HG02884 (cell line): Measurements from ENCODE around the gene SLC17A7.
A peak's percentile ranks its signal among the peaks of the same experiment; 100 is the strongest.
"Not testable (repeated sequence)": the region's sequence is repeated elsewhere in the genome, so short reads cannot be mapped to it uniquely, and the experiment has no call there.

Experiments used
- ATAC-seq: cut with Tn5 transposase; IDR thresholded peaks from one replicate; pipeline ENCODE4 v1.9.1; 2021; ENCODE audit warnings: mild to moderate bottlenecking, moderate library complexity; ENCODE audit not compliant: unreplicated experiment

SLC17A7 gene

GRCh38 chr19:49445997-49446396 is 4.7 kb upstream of the SLC17A7 start:
- no peak for ATAC-seq

DNA sequence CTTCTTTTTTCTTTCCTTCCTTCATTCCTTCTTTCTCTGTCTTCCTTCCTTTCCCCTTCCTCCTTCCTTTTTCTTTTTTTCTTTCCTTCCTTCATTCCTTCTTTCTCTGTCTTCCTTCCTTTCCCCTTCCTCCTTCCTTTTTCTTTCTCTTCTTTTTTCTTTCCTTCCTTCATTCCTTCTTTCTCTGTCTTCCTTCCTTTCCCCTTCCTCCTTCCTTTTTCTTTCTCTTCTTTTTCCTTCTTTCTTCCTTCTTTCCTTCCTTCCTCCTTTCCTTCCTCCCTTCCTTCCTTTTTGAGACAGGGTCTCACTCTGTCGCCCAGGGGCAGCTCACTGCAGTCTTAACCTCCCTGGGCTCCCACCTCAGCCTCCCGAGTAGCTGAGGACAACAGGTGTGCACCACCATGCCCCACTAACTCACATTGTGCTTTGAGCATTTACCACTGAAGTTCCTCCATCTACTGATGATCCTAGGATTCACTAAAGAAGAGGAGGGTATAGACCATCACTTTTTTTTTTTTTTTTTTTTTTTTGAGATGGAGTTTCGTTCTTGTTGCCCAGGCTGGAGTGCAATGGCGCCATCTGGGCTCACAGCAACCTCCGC is 2.9 kb upstream of the SLC17A7 start:
- ATAC-seq: not testable (repeated sequence)

DNA sequence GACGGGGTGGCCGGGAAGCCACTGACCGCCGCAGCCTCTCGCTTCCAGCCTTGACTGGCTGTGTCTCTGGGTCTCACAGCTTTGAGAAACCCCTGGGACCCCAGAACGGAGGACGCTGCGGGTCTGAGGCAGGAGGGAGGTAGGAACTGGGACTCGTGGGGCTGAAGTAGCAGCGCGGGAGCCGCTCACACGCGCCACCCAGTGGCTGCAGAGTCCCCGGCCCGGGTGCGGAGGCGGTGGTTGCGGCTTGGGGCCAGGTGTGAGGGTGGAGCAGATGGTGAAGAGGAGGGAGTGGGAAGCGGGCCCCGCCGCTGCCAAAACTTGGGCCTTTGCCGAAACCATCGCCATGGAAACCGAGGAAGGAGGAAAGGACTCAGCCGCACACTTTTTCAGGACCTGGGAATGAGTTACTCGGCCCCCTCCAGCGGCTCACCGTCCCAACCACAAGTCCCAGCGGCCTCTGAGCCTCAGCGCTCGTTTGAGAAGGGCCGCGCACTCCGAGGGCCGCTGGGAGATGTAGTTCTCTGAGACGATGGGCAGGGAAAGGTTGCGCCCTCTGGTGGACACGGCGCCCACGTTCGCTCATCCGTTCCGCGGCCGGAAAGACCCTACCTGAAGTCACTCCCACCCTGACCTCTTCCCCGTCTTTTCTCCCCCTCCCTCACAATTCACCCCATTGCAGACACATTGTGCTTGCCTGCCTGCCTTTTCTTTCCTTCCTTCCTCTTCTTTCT is 2.2 kb upstream of the SLC17A7 start:
- peak; percentile 71 for ATAC-seq

- peak; percentile 6 for ATAC-seq
Observed at GRCh38 chr19:49442771-49443365, 1.5 kb upstream of the SLC17A7 start.

DNA sequence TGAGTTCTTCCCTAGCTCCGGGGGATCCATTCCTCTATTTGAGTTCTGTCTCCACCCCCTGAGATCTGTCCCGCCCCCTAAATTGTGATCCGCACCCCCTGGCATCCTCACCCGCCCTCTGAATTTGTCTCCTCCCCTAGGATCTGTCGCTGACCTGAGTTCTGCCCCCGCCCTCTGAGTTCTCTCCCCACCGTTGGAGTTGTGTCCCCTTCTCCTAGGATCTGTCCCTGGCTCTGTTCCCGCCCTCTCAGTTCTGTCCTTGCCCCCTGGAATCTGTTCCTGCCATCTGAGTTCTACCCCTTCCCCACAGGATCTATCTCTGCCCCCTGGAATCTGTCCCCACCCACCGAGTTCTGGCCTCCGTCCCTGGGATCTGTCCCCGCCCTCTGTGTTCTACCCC is 1.0 kb upstream of the SLC17A7 start:
- no peak for ATAC-seq

DNA sequence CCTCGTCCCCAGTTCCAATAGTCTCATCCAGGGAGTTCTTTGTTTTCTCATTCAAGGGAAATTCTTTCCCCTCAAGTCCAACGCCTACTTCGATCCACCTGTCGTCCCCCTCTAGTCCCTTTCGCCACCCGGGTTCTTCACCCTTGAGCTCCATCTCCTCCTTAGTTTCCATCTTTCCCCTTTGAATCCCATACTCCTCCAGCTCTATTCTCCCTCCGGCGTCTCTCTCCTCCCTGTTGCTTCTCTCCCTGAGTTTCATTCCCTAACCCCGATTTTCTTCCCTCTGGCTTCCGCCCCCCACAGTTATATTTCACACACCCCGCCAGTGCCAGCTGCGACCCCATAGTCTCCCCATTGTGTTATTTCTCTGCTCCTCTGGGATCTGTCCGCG is 628 bp upstream of the SLC17A7 start:
- ATAC-seq: no peak

- no peak for ATAC-seq
Observed at GRCh38 chr19:49440439-49441209, 703 bp downstream of the SLC17A7 start.

DNA sequence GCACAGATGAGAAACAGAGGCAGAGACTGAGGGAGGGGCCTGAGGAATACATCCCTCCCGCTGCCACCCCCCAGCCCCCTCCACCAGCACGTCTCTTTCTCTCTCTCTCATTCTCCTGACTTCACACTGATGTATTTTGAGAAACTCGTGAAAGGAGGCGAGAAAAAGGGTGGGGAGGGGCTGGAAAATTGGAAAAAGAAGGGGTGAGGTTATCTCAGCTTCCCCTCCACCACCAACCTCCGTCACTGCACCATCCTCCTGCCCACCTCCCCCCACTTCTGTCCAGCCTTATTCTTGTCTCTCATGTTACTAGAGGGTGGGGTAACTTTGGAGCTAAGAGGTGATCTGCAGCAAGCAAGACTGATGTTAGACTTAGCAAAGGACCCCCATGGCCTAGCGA is 1.5 kb downstream of the SLC17A7 start:
- no peak for ATAC-seq

GRCh38 chr19:49438261-49438660 is 3.1 kb downstream of the SLC17A7 start:
- ATAC-seq: no peak

- ATAC-seq: no peak
Observed at GRCh38 chr19:49437231-49437630, 4.1 kb downstream of the SLC17A7 start.

- ATAC-seq: no peak
Observed at GRCh38 chr19:49436381-49437017, 4.8 kb downstream of the SLC17A7 start.

DNA sequence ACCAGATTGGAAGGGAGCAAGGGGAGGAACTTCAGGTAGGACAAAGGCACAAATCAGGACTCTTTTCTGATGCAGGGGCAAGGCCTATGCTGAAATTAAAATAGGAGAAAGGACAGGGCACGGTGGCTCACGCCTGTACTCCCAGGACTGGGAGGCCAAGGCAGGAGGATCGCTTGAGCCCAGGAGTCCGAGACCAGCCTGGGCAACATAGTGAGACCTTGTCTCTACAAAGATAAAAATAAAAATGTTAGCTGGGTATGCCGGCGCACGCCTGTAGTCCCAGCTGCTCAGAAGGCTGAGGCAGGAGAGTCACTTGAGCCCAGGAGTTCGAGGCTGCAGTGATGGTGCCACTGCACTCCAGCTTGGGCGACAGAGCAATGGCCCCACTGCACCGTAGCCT is 5.7 kb downstream of the SLC17A7 start:
- no peak for ATAC-seq

- no peak for ATAC-seq
Observed at GRCh38 chr19:49434907-49435583, 6.3 kb downstream of the SLC17A7 start.

- no peak for ATAC-seq
Observed at GRCh38 chr19:49433240-49433901, 8.0 kb downstream of the SLC17A7 start.

GRCh38 chr19:49432141-49433073 is 8.9 kb downstream of the SLC17A7 start:
- no peak for ATAC-seq

GRCh38 chr19:49431330-49431749 is 10.0 kb downstream of the SLC17A7 start:
- no peak for ATAC-seq

DNA sequence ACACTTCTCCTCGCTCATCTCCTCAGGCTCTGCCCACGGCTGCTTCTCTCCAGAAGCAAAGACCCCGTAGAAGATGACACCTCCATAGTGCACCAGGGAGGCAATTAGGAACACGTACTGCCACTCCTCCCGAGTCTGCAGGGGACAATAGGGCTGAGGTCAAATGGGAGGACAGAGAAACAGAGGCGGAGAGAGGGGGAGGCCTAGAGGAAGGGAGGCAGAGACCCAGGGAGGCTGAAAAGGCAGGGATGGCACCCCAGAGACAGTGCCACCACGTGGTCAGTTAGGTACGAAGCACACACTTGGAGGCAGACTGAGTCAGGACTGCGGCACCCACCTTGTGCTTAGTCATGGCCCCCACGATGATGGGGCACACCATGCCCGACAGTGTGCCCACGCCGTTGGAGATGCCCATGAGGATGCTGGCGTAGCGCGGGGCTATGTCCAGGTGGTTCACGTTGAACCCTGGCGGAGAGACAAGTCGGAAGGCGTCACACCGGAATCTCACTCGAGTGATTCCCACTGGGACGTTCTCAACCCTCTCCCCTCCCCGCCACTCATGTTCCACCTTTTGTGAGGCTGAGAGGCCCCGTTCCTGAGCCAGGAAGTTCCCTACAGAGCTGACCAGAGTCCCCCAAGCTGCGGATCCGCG is 10.5 kb downstream of the SLC17A7 start:
- no peak for ATAC-seq

DNA sequence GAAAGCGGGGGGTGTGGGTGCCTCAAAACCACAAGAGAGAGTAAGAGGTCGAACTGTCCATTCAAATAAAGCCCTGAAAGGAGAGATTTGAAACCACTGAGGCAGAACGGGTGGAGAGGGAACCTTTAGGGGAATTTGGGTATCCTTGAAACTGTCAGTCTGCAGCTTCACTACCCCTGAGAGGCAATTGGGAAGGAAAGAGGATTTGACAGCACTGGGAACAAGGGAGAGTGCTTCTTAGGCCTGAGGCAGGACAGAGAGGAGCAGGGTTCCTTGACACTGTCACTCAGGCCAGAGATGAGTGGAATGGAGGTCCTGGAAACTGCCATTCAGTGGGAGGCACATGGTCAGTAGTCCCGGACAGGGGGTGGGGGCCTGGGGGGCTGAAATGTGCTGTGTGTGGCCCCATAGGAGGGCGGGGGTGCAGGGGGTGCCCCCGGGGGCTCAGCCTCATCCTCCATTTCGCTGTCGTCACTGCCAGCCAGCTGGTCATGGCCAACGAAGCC is 11.1 kb downstream of the SLC17A7 start:
- ATAC-seq: no peak
